Neuronal stem cell (in vitro differentiated cells): Measurements from ENCODE around the gene MAP6.
"Not testable (repeated sequence)": the region's sequence is repeated elsewhere in the genome, so short reads cannot be mapped to it uniquely, and the experiment has no call there.

Source experiments
- DNase-seq: peaks from one replicate; pipeline ENCODE4 v3.0.0-alpha.2; 2013; ENCODE audit warnings: low spot score
- H2AFZ ChIP-seq: one replicate; pipeline ENCODE4 v1.6.1; 2013; ENCODE audit warnings: mild to moderate bottlenecking, low read length, inconsistent platforms
- H2AK5ac ChIP-seq: 2 replicates; pipeline ENCODE4 v1.6.1; 2013; ENCODE audit warnings: low read depth, mild to moderate bottlenecking, inconsistent platforms, low read length, moderate library complexity, mixed read lengths
- H2BK120ac ChIP-seq: 2 replicates; pipeline ENCODE4 v1.6.1; 2013; ENCODE audit warnings: low read depth, mild to moderate bottlenecking, inconsistent platforms, low read length, moderate library complexity, mixed read lengths
- H2BK12ac ChIP-seq: one replicate; pipeline ENCODE4 v1.6.1; 2013; ENCODE audit warnings: low read length, inconsistent platforms
- H2BK15ac ChIP-seq: 2 replicates; pipeline ENCODE4 v1.6.1; 2013; ENCODE audit warnings: mild to moderate bottlenecking, low read length, inconsistent platforms, mixed read lengths
- H2BK5ac ChIP-seq: one replicate; pipeline ENCODE4 v1.6.1; 2013; ENCODE audit warnings: inconsistent platforms, mild to moderate bottlenecking, low read length, moderate library complexity
- H3K14ac ChIP-seq: one replicate; pipeline ENCODE4 v1.6.1; 2013; ENCODE audit warnings: low read length, inconsistent platforms
- H3K18ac ChIP-seq: 2 replicates; pipeline ENCODE4 v1.6.1; 2013; ENCODE audit warnings: low read length, inconsistent platforms
- H3K23ac ChIP-seq: 2 replicates; pipeline ENCODE4 v1.6.1; 2013; ENCODE audit warnings: low read depth, mild to moderate bottlenecking, mixed read lengths, low read length, inconsistent platforms; ENCODE audit not compliant: poor library complexity
- H3K27ac ChIP-seq: replicated peaks from 3 replicates; pipeline ENCODE4 v1.5.1; 2013; ENCODE audit warnings: low read length, inconsistent platforms
- H3K27me3 ChIP-seq, 3 experiments: 2 replicates each; pipeline ENCODE4 v1.6.1; 2013; ENCODE audit warnings: low read length in 3 of 3, mild to moderate bottlenecking in 2 of 3, inconsistent platforms in 1 of 3, low read depth in 1 of 3, mixed read lengths in 1 of 3, moderate library complexity in 1 of 3; ENCODE audit not compliant: control insufficient read depth in 3 of 3, insufficient read depth in 3 of 3
- H3K36me3 ChIP-seq, 2 donors: replicated peaks in 1 of 2; 2 replicates each; pipeline ENCODE4 v1.6.1; 2013; ENCODE audit warnings: low read length in 2 of 2; ENCODE audit not compliant: control insufficient read depth in 2 of 2, insufficient read depth in 2 of 2
- H3K4ac ChIP-seq: 2 replicates; pipeline ENCODE4 v1.6.1; 2013; ENCODE audit warnings: inconsistent platforms, mild to moderate bottlenecking, low read length, moderate library complexity
- H3K4me1 ChIP-seq, 2 donors: 1 replicate in 1 of 2; 2 replicates in 1 of 2; pipeline ENCODE4 v1.6.1; 2013; ENCODE audit warnings: low read length in 2 of 2, low read depth in 1 of 2; ENCODE audit not compliant: control insufficient read depth in 2 of 2, insufficient read depth in 1 of 2
- H3K4me2 ChIP-seq: one replicate; pipeline ENCODE4 v1.6.1; 2013; ENCODE audit warnings: mild to moderate bottlenecking, low read length, inconsistent platforms; ENCODE audit not compliant: insufficient read depth, poor library complexity, severe bottlenecking
- H3K4me3 ChIP-seq, 2 donors: 2 replicates each; pipeline ENCODE4 v1.5.1; 2013; ENCODE audit warnings: low read length in 2 of 2, mild to moderate bottlenecking in 2 of 2, inconsistent platforms in 1 of 2, moderate library complexity in 1 of 2
- H3K79me1 ChIP-seq: one replicate; pipeline ENCODE4 v1.6.1; 2013; ENCODE audit warnings: low read depth, mild to moderate bottlenecking, inconsistent platforms, low read length, moderate library complexity
- H3K9ac ChIP-seq: one replicate; pipeline ENCODE4 v1.6.1; 2013; ENCODE audit warnings: mild to moderate bottlenecking, low read depth, low read length, inconsistent platforms; ENCODE audit not compliant: poor library complexity
- H3K9me3 ChIP-seq, 2 donors: replicated peaks in 1 of 2; 2 replicates each; pipeline versions ENCODE3 to v1.6.1; 2013; ENCODE audit warnings: low read length in 2 of 2, mild to moderate bottlenecking in 2 of 2, inconsistent platforms in 1 of 2, low read depth in 1 of 2, mixed read lengths in 1 of 2, moderate library complexity in 1 of 2; ENCODE audit not compliant: control insufficient read depth in 2 of 2, insufficient read depth in 1 of 2
- H4K8ac ChIP-seq: one replicate; pipeline ENCODE4 v1.6.1; 2013; ENCODE audit warnings: low read depth, mild to moderate bottlenecking, inconsistent platforms, low read length, moderate library complexity
- H4K91ac ChIP-seq: one replicate; pipeline ENCODE4 v1.6.1; 2013; ENCODE audit warnings: low read length, low read depth, mild to moderate bottlenecking, inconsistent platforms; ENCODE audit not compliant: poor library complexity
- WGBS, 2 donors: extraction: QIAGEN DNeasy Blood & Tissue Kit; methylation state at CpG; one replicate each; pipeline ENCODE4 v1.1.7; 2013; ENCODE audit warnings: missing lambda C conversion rate in 2 of 2, mixed read lengths in 1 of 2; ENCODE audit not compliant: insufficient read length in 2 of 2, insufficient replicate concordance in 1 of 2; ENCODE audit errors: extremely low coverage in 2 of 2; 5-methylcytosine and 5-hydroxymethylcytosine counted together

MAP6 gene

DNA sequence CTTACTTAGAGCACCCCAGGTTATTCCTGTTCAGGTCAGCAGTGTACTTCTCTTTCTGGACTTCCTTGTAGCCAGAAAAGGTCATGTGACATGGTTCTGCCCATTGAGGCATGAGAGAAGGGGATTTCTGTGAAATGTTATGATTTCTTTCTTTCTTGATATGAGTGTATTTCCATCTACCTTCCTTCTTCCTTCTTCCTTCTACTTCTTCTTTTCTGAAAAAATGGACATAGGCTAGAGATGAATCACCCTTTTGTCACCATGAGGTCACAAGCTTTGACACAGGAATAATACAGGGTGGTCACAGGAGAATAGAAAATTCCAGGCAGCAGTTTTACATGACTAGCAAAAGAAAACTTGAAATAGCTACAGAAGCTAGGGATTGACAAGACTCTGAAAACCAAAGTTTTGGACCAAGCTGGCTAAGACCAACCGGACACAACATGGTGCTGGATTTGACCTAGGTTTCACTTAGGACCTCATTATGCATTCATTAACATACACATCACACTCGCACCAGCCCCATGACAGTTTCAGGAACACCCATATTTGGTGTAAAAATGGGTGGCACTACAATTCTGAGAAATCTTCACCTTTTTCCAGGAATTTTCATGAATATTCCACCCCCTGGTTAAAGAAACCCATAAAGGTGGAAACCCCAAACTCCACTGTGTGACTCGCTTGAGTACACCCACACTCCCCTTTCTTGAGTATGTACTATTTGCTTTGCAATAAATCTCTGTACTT lies 21.2 kb upstream of the MAP6 start:
- Histone ChIP-seq H3K9ac (no peak overlapping the region), H3K36me3 (no peaks in the 10 kb centered on the region), H3K27ac (no peak overlapping the region), H4K91ac (no peak overlapping the region), H3K4me3 (no peak overlapping the region), H4K8ac (no peak overlapping the region), H2AFZ (peak overlapping the region; percentile 74), H2BK120ac (no peak overlapping the region), H2BK12ac (no peak overlapping the region), H3K4ac (no peak overlapping the region), H2AK5ac (no peak overlapping the region), H3K14ac (no peak overlapping the region), H3K27me3 (peaks cover 0 to 3% (median 0%) of the 10 kb centered on the region in 3 experiments), H3K4me2 (no peak overlapping the region), H2BK15ac (no peak overlapping the region), H3K23ac (no peak overlapping the region), H2BK5ac (no peak overlapping the region), H3K18ac (no peak overlapping the region), H3K4me1 (peaks cover 0 to 9% of the 10 kb centered on the region in 2 donors), H3K9me3 (no peaks in the 10 kb centered on the region), H3K79me1 (no peaks in the 10 kb centered on the region)
- WGBS, 2 donors = no CpG with 5 or more reads among the region's 3 CpGs
- DNase-seq = no peak

DNA sequence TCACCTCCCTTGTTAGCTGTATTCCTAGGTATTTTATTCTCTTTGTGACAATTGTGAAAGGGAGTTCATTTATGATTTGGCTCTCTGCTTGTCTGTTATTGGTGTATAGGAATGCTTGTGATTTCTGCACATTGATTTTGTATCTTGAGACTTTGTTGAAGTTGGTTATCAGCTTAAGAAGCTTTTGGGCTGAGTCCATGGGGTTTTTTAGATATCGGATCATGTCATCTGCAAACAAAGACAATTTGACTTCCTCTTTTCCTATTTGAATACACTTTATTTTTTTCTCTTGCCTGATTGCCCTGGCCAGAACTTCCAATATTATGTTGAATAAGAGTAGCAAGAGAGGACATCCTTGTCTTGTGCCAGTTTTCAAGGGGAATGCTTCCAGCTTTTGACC lies 15.0 kb upstream of the MAP6 start:
- H2BK120ac ChIP-seq, H3K27me3 ChIP-seq, H2BK15ac ChIP-seq, H3K36me3 ChIP-seq, H4K8ac ChIP-seq, H2AFZ ChIP-seq, H3K27ac ChIP-seq, H3K9ac ChIP-seq, H3K79me1 ChIP-seq, H3K4me3 ChIP-seq, H3K18ac ChIP-seq, H3K14ac ChIP-seq, H3K4me2 ChIP-seq, H3K23ac ChIP-seq, H2BK12ac ChIP-seq, H4K91ac ChIP-seq, H2BK5ac ChIP-seq, H3K4ac ChIP-seq, H3K4me1 ChIP-seq, H3K9me3 ChIP-seq, DNase-seq, H2AK5ac ChIP-seq: not testable (repeated sequence)
- no CpG with 5 or more reads among the region's 1 CpG for WGBS, 2 donors

DNA sequence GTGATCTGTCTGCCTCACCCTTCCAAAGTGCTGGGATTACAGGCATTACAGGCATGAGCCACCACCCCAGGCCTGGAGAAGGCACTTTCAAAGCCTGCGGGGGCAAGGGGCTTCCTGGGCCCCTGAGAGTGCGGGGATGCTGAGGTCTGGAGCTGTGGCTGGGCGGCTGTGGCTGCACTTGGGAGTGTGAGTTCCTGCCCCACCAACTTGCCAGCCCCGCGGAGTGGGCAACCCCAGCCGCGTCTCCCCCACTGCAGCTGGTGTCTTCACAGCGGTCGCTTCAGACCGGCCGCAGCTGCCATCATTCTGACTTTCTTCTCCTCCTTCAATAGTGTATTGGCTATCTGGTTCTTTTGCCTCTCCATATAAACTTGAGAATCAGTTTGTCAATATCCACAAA lies 10.7 kb upstream of the MAP6 start:
- no peaks in the 10 kb centered on the region for H3K36me3 ChIP-seq
- no peak overlapping the region for H3K4me3 ChIP-seq
- no peak overlapping the region for H2AFZ ChIP-seq
- H3K79me1 ChIP-seq = no peaks in the 10 kb centered on the region
- H3K4me1 ChIP-seq = no peaks in the 10 kb centered on the region
- no peak overlapping the region for H3K4me2 ChIP-seq
- no peak for DNase-seq
- no peak overlapping the region for H2BK120ac ChIP-seq
- no peak overlapping the region for H3K23ac ChIP-seq
- H3K27ac ChIP-seq = no peak overlapping the region
- H4K8ac ChIP-seq = no peak overlapping the region
- no peak overlapping the region for H2BK15ac ChIP-seq
- H2BK12ac ChIP-seq = no peak overlapping the region
- H3K18ac ChIP-seq = no peak overlapping the region
- H3K9ac ChIP-seq = no peak overlapping the region
- no peak overlapping the region for H3K14ac ChIP-seq
- H2BK5ac ChIP-seq = no peak overlapping the region
- H3K9me3 ChIP-seq = no peaks in the 10 kb centered on the region
- peaks cover 0 to 3% (median 0%) of the 10 kb centered on the region in 3 experiments for H3K27me3 ChIP-seq
- no peak overlapping the region for H3K4ac ChIP-seq
- WGBS, 2 donors = no CpG with 5 or more reads among the region's 11 CpGs
- H4K91ac ChIP-seq = no peak overlapping the region
- no peak overlapping the region for H2AK5ac ChIP-seq

DNA sequence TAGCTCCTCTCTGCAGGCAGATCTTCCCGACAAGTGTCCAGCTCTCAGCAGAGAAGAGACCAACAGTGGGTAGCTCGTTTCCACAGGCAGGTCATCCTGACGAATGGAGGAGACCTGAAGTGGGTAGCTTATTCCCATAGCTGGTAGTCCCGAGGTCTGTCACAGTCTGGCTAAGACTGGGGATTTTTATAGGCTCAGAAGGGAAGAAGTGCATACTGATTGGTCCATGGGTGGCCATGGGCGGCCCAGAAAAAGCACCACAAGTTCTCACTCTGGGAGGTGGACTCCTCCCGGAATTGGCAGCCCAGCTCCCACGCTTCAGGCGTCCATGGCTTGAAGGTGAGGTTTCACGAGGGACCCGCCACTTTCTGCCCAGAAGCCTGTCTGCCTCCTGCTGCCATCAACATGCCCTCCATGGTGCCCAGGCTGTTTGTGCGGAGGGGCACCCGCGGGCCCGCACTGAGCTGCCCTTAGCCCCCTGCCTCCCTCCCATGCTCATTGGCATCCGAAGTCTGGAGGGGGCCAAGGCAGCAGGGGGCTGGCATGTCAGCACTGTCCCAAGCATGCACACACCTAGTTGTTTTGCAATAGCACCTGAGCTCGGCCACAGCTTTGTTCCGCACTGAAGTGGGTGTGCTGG lies 9.9 kb upstream of the MAP6 start:
- no CpG with 5 or more reads among the region's 17 CpGs for WGBS, 2 donors
- H2BK120ac ChIP-seq = no peak overlapping the region
- no peak overlapping the region for H2AFZ ChIP-seq

More for the DNA sequence above, 9.9 kb upstream of the MAP6 start:
- H4K91ac ChIP-seq = no peak overlapping the region
- no peak overlapping the region for H2BK5ac ChIP-seq
- no peak overlapping the region for H2AK5ac ChIP-seq
- peaks cover 2 to 4% of the 10 kb centered on the region in 2 donors for H3K9me3 ChIP-seq
- H2BK15ac ChIP-seq = no peak overlapping the region
- H3K27ac ChIP-seq = no peak overlapping the region
- peak overlapping the region in 1 of 2 donors; percentile 47 for H3K4me3 ChIP-seq
- no peak overlapping the region for H3K23ac ChIP-seq
- H3K4ac ChIP-seq = peak overlapping the region; percentile 53
- H3K27me3 ChIP-seq = peaks cover 0 to 3% (median 0%) of the 10 kb centered on the region in 3 experiments
- no peak for DNase-seq
- no peak overlapping the region for H3K4me2 ChIP-seq
- peak overlapping the region; percentile 48 for H3K18ac ChIP-seq
- H4K8ac ChIP-seq = no peak overlapping the region
- H3K79me1 ChIP-seq = no peaks in the 10 kb centered on the region
- no peaks in the 10 kb centered on the region for H3K36me3 ChIP-seq
- H3K14ac ChIP-seq = no peak overlapping the region
- H3K4me1 ChIP-seq = no peaks in the 10 kb centered on the region
- H3K9ac ChIP-seq = no peak overlapping the region
- no peak overlapping the region for H2BK12ac ChIP-seq
